SW 1271 (cell line): Measurements from ENCODE around the gene LHFPL5.

ENCODE experiments used
- DNase-seq, 2 experiments: peaks; one replicate each; lab custom pipeline; 2025; lab: John Stamatoyannopoulos, UW

LHFPL5 gene

DNA sequence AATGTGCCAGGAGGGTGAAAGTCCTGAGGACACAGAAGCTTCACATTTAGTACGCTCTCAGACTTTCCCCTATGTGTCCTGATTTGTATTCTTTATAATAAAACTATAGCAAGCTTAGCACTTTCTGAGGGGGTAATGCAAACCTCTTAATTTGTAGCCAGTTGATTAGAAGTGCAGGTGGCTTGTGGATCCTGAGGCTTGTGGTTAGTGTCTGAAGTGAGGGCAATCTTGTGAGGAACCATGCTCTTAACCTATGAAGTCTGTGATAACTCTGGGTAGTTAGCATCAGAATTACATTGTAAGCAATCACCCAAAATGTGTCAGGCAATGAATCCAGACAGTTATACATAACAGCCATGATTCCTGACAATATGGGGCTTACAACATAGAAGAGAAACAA lies 51.1 kb downstream of the LHFPL5 start:
- no peak for DNase-seq

DNA sequence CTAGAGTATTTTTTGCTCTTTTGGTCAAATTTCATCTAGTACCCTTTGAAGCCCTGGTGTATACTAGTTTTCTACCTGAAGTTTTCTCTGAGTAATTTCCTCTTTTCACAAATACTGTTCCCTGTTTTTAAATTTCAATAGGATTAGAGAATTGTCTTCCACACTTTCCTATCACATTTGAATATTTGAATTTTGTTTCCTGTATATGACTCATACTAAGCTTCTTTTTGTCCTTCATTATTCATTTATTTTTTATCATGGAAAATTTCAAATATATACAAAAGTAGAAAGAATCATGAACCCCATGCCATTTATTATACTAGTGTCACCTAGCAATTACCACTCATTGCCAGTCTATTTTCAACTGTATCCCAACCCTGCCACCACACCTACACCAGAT lies 52.7 kb downstream of the LHFPL5 start:
- no peak for DNase-seq

DNA sequence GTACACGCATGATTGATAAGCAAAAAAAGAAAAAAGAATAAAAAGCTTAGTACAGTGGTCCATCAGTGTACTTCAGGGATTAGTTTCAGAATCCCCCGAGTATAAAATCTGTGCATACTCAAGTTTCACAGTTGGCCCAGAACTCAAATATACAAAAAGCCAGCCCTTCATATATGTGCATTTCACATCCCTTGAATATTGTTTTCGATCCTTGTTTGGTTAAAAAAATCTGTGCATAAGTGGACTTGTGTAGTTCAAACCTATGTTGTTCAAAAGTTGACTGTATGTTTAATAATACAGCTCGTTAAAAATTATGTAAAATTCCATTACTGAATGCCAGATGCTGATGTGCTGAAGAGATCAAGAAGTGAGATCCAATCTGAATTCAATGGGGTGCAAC lies 54.2 kb downstream of the LHFPL5 start:
- DNase-seq = no peak
